ENCODE results near the gene PCDHGA5. TPM values are rescaled to one million over a fixed set of nuclear protein-coding genes. Genes with fewer than 3 reads are reported as not detected.
"Not testable (repeated sequence)": the region's sequence is repeated elsewhere in the genome, so short reads cannot be mapped to it uniquely, and the experiment has no call there.

The PCDHGA5 gene
- total and polyA plus RNA-seq, 2 of the 8 experiments (the other 6 are each of a cell fraction or from before 2014, with no cell fraction given) = 1.1 to 1.3 TPM

DNA sequence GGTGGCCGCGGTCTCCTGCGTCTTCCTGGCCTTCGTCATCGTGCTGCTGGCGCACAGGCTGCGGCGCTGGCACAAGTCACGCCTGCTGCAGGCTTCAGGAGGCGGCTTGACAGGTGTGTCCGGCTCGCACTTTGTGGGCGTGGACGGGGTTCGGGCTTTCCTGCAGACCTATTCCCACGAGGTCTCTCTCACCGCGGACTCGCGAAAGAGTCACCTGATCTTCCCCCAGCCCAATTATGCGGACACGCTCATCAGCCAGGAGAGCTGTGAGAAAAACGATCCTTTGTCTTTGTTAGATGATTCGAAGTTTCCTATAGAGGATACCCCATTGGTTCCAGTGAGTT lies 51.3 kb downstream of the PCDHGA5 start:
- H3K56ac ChIP-seq (replicated peaks; ENCODE audit: insufficient read length, low read depth, low read length); H3K36me3 ChIP-seq (ENCODE audit: control insufficient read depth in 2 of 4, insufficient read depth in 4 of 4, low read length in 3 of 4); H2AFZ ChIP-seq (ENCODE audit: low read length); H2BK5ac ChIP-seq (ENCODE audit: low read depth, low read length); H3K14ac ChIP-seq (ENCODE audit: insufficient read length); H3K27ac ChIP-seq (ENCODE audit: low read depth, low read length); H3K79me1 ChIP-seq (ENCODE audit: low read depth, low read length); H2BK15ac ChIP-seq (ENCODE audit: low read length); H3K4ac ChIP-seq (replicated peaks; ENCODE audit: insufficient read length, low read depth, low read length); H2BK120ac ChIP-seq (replicated peaks; ENCODE audit: low read depth, low read length); H4K20me1 ChIP-seq (replicated peaks in 1 of 2; ENCODE audit: control insufficient read depth in 1 of 2, insufficient read depth in 2 of 2, low read length in 2 of 2); H3K4me2 ChIP-seq (ENCODE audit: insufficient read depth in 1 of 2, low read depth in 2 of 2, low read length in 2 of 2); H2AK5ac ChIP-seq (ENCODE audit: low read depth, low read length); FAIRE-seq; H3K4me1 ChIP-seq (replicated peaks in 1 of 4; ENCODE audit: control insufficient read depth in 3 of 4, insufficient read depth in 4 of 4, low read length in 3 of 4); H3K18ac ChIP-seq (ENCODE audit: extremely low read depth, low read length); H4K8ac ChIP-seq (ENCODE audit: extremely low read depth, insufficient read depth, low read length); H3K4me3 ChIP-seq (ENCODE audit: extremely low read depth in 1 of 4, insufficient read depth in 2 of 4, low read depth in 3 of 4, low read length in 4 of 4); H3K9ac ChIP-seq (replicated peaks in 1 of 4; ENCODE audit: extremely low read depth in 1 of 4, low read depth in 3 of 4, low read length in 3 of 4); POLR2A ChIA-PET (ENCODE audit: partially characterized antibody); H3K79me2 ChIP-seq (ENCODE audit: control insufficient read depth in 1 of 2, insufficient read depth in 2 of 2, low read length in 2 of 2); H3K23ac ChIP-seq (ENCODE audit: insufficient read length); H2BK12ac ChIP-seq (ENCODE audit: low read depth, low read length); H3K23me2 ChIP-seq (ENCODE audit: low read depth, low read length); H2BK20ac ChIP-seq (ENCODE audit: low read length); H4K91ac ChIP-seq (replicated peaks; ENCODE audit: insufficient read length, low read length); H4K5ac ChIP-seq (ENCODE audit: insufficient read length, low read depth, low read length): not testable (repeated sequence)
- Histone ChIP-seq H3K27me3 (replicated peaks in 1 of 4; ENCODE audit: control insufficient read depth in 3 of 4, extremely low read depth in 1 of 4, insufficient read depth in 3 of 4, low read length in 3 of 4) (peaks cover 0 to 12% (median 6%) of the 10 kb centered on the region in 4 experiments; a peak in 4 of 7 replicates), H3K9me3 (ENCODE audit: insufficient read depth in 2 of 2, low read depth in 1 of 2, low read length in 1 of 2) (peaks cover 10 to 17% of the 10 kb centered on the region in 2 experiments)
- 91% methylated on average over 24 of the region's 24 CpGs; no CpG with 5 or more reads in 1 of the 2 experiments for WGBS, 2 experiments (ENCODE audit: extremely low coverage in 1 of 2, insufficient coverage in 1 of 2, insufficient read length in 1 of 2, insufficient replicate concordance in 2 of 2, low coverage in 1 of 2, low lambda C conversion rate in 2 of 2, missing lambda C conversion rate in 1 of 2)
- CTCF ChIA-PET (ENCODE audit: partially characterized antibody) = interaction anchor here (0.7 to 23.3 kb wide), 7 partner anchors 27 to 228 kb away, joined by 3 to 1236 read pairs (median 8); partner anchors contain the start of genes PCDHB9, PCDHGB1, PCDHGB2 and PCDHGB4
- peak in 1 of 2 experiments; percentile 45 for DNase-seq (ENCODE audit: low read depth in 1 of 2, low spot score in 2 of 2)

Other genes with a start within 250 kb of the PCDHGA5 start
Only the 30 nearest of the 36 such genes appear.
- gene PCDHB9, start 177.0 kb upstream of the PCDHGA5 start, total RNA-seq (2021; fragmentation: NEBNext Ultra II Directional; extraction: Animal tissue kit (Norgen Biotek cat#: 25700)) = 1.6 and 3.8 TPM in 2 replicates
- gene PCDHB9, start 177.0 kb upstream of the PCDHGA5 start, polyA plus RNA-seq (2011; rRNA removed) = 0.68 and 0.88 TPM in 2 replicates
- 1.8 and 1.9 TPM in 2 replicates for gene PCDHB10, start 171.8 kb upstream of the PCDHGA5 start, total RNA-seq (2021; fragmentation: NEBNext Ultra II Directional; extraction: Animal tissue kit (Norgen Biotek cat#: 25700))
- gene PCDHB10, start 171.8 kb upstream of the PCDHGA5 start, polyA plus RNA-seq (2011; rRNA removed) = 1.3 and 1.5 TPM in 2 replicates
- gene PCDHB11, start 164.5 kb upstream of the PCDHGA5 start, total RNA-seq (2021; fragmentation: NEBNext Ultra II Directional; extraction: Animal tissue kit (Norgen Biotek cat#: 25700)) = 0.86 and 1.4 TPM in 2 replicates
- gene PCDHB11, start 164.5 kb upstream of the PCDHGA5 start, polyA plus RNA-seq (2011; rRNA removed) = 0.50 and 0.63 TPM in 2 replicates
- 2.0 and 3.0 TPM in 2 replicates for gene PCDHB12, start 155.4 kb upstream of the PCDHGA5 start, total RNA-seq (2021; fragmentation: NEBNext Ultra II Directional; extraction: Animal tissue kit (Norgen Biotek cat#: 25700))
- 1.1 and 1.9 TPM in 2 replicates for gene PCDHB12, start 155.4 kb upstream of the PCDHGA5 start, polyA plus RNA-seq (2011; rRNA removed)
- 1.1 and 1.4 TPM in 2 replicates for gene PCDHB13, start 150.2 kb upstream of the PCDHGA5 start, total RNA-seq (2021; fragmentation: NEBNext Ultra II Directional; extraction: Animal tissue kit (Norgen Biotek cat#: 25700))
- 1.1 and 1.5 TPM in 2 replicates for gene PCDHB13, start 150.2 kb upstream of the PCDHGA5 start, polyA plus RNA-seq (2011; rRNA removed)
- gene PCDHB14, start 140.8 kb upstream of the PCDHGA5 start, total RNA-seq (2021; fragmentation: NEBNext Ultra II Directional; extraction: Animal tissue kit (Norgen Biotek cat#: 25700)) = 2.7 and 2.9 TPM in 2 replicates
- 2.5 and 2.7 TPM in 2 replicates for gene PCDHB14, start 140.8 kb upstream of the PCDHGA5 start, polyA plus RNA-seq (2011; rRNA removed)
- 3.9 and 4.0 TPM in 2 replicates for gene PCDHB15, start 118.8 kb upstream of the PCDHGA5 start, total RNA-seq (2021; fragmentation: NEBNext Ultra II Directional; extraction: Animal tissue kit (Norgen Biotek cat#: 25700))
- 2.8 and 4.9 TPM in 2 replicates for gene PCDHB15, start 118.8 kb upstream of the PCDHGA5 start, polyA plus RNA-seq (2011; rRNA removed)
- gene SLC25A2, start 60.1 kb upstream of the PCDHGA5 start, total RNA-seq (2021; fragmentation: NEBNext Ultra II Directional; extraction: Animal tissue kit (Norgen Biotek cat#: 25700)) = not detected in 2 replicates
- gene SLC25A2, start 60.1 kb upstream of the PCDHGA5 start, polyA plus RNA-seq (2011; rRNA removed) = 0.05 TPM in 1 of 2 replicates, not detected in the other
- gene TAF7, start 43.4 kb upstream of the PCDHGA5 start, total RNA-seq (2021; fragmentation: NEBNext Ultra II Directional; extraction: Animal tissue kit (Norgen Biotek cat#: 25700)) = 99.4 and 101 TPM in 2 replicates
- 23.6 and 29.8 TPM in 2 replicates for gene TAF7, start 43.4 kb upstream of the PCDHGA5 start, polyA plus RNA-seq (2011; rRNA removed)
- gene PCDHGA1, start 33.6 kb upstream of the PCDHGA5 start, total RNA-seq (2021; fragmentation: NEBNext Ultra II Directional; extraction: Animal tissue kit (Norgen Biotek cat#: 25700)) = 0.84 and 0.89 TPM in 2 replicates
- 0.57 and 1.1 TPM in 2 replicates for gene PCDHGA1, start 33.6 kb upstream of the PCDHGA5 start, polyA plus RNA-seq (2011; rRNA removed)
- 0.31 and 0.32 TPM in 2 replicates for gene PCDHGA2, start 25.4 kb upstream of the PCDHGA5 start, total RNA-seq (2021; fragmentation: NEBNext Ultra II Directional; extraction: Animal tissue kit (Norgen Biotek cat#: 25700))
- 0.39 and 0.61 TPM in 2 replicates for gene PCDHGA2, start 25.4 kb upstream of the PCDHGA5 start, polyA plus RNA-seq (2011; rRNA removed)
- 0.25 and 0.39 TPM in 2 replicates for gene PCDHGA3, start 20.3 kb upstream of the PCDHGA5 start, total RNA-seq (2021; fragmentation: NEBNext Ultra II Directional; extraction: Animal tissue kit (Norgen Biotek cat#: 25700))
- 0.15 and 0.30 TPM in 2 replicates for gene PCDHGA3, start 20.3 kb upstream of the PCDHGA5 start, polyA plus RNA-seq (2011; rRNA removed)
- gene PCDHGB1, start 14.1 kb upstream of the PCDHGA5 start, total RNA-seq (2021; fragmentation: NEBNext Ultra II Directional; extraction: Animal tissue kit (Norgen Biotek cat#: 25700)) = 2.8 and 3.9 TPM in 2 replicates
- gene PCDHGB1, start 14.1 kb upstream of the PCDHGA5 start, polyA plus RNA-seq (2011; rRNA removed) = 1.3 and 2.0 TPM in 2 replicates
- gene PCDHGA4, start 9.1 kb upstream of the PCDHGA5 start, total RNA-seq (2021; fragmentation: NEBNext Ultra II Directional; extraction: Animal tissue kit (Norgen Biotek cat#: 25700)) = 1.9 and 2.5 TPM in 2 replicates
- gene PCDHGA4, start 9.1 kb upstream of the PCDHGA5 start, polyA plus RNA-seq (2011; rRNA removed) = 1.4 and 1.7 TPM in 2 replicates
- gene PCDHGB2, start 4.2 kb upstream of the PCDHGA5 start, total RNA-seq (2021; fragmentation: NEBNext Ultra II Directional; extraction: Animal tissue kit (Norgen Biotek cat#: 25700)) = 2.8 and 2.9 TPM in 2 replicates
- 1.9 TPM in 2 replicates for gene PCDHGB2, start 4.2 kb upstream of the PCDHGA5 start, polyA plus RNA-seq (2011; rRNA removed)
- gene PCDHGB3, start 6.1 kb downstream of the PCDHGA5 start, total RNA-seq (2021; fragmentation: NEBNext Ultra II Directional; extraction: Animal tissue kit (Norgen Biotek cat#: 25700)) = 1.3 and 1.6 TPM in 2 replicates
- gene PCDHGB3, start 6.1 kb downstream of the PCDHGA5 start, polyA plus RNA-seq (2011; rRNA removed) = 1.9 and 2.0 TPM in 2 replicates
- 1.3 and 1.4 TPM in 2 replicates for gene PCDHGA6, start 9.7 kb downstream of the PCDHGA5 start, total RNA-seq (2021; fragmentation: NEBNext Ultra II Directional; extraction: Animal tissue kit (Norgen Biotek cat#: 25700))
- gene PCDHGA6, start 9.7 kb downstream of the PCDHGA5 start, polyA plus RNA-seq (2011; rRNA removed) = 2.0 TPM in 2 replicates
- 0.73 and 1.1 TPM in 2 replicates for gene PCDHGA7, start 18.6 kb downstream of the PCDHGA5 start, total RNA-seq (2021; fragmentation: NEBNext Ultra II Directional; extraction: Animal tissue kit (Norgen Biotek cat#: 25700))
- gene PCDHGA7, start 18.6 kb downstream of the PCDHGA5 start, polyA plus RNA-seq (2011; rRNA removed) = 0.39 and 0.55 TPM in 2 replicates
- 7.8 and 9.1 TPM in 2 replicates for gene PCDHGB4, start 23.5 kb downstream of the PCDHGA5 start, total RNA-seq (2021; fragmentation: NEBNext Ultra II Directional; extraction: Animal tissue kit (Norgen Biotek cat#: 25700))
- gene PCDHGB4, start 23.5 kb downstream of the PCDHGA5 start, polyA plus RNA-seq (2011; rRNA removed) = 8.0 and 9.7 TPM in 2 replicates
- gene PCDHGA8, start 28.5 kb downstream of the PCDHGA5 start, total RNA-seq (2021; fragmentation: NEBNext Ultra II Directional; extraction: Animal tissue kit (Norgen Biotek cat#: 25700)) = 1.4 and 1.7 TPM in 2 replicates
- gene PCDHGA8, start 28.5 kb downstream of the PCDHGA5 start, polyA plus RNA-seq (2011; rRNA removed) = 0.79 and 1.2 TPM in 2 replicates
- 1.9 and 2.6 TPM in 2 replicates for gene PCDHGB5, start 33.8 kb downstream of the PCDHGA5 start, total RNA-seq (2021; fragmentation: NEBNext Ultra II Directional; extraction: Animal tissue kit (Norgen Biotek cat#: 25700))
- gene PCDHGB5, start 33.8 kb downstream of the PCDHGA5 start, polyA plus RNA-seq (2011; rRNA removed) = 1.1 and 1.7 TPM in 2 replicates
- gene PCDHGA9, start 38.6 kb downstream of the PCDHGA5 start, total RNA-seq (2021; fragmentation: NEBNext Ultra II Directional; extraction: Animal tissue kit (Norgen Biotek cat#: 25700)) = 1.1 and 1.2 TPM in 2 replicates
- 0.61 and 0.79 TPM in 2 replicates for gene PCDHGA9, start 38.6 kb downstream of the PCDHGA5 start, polyA plus RNA-seq (2011; rRNA removed)
- gene PCDHGB6, start 43.9 kb downstream of the PCDHGA5 start, total RNA-seq (2021; fragmentation: NEBNext Ultra II Directional; extraction: Animal tissue kit (Norgen Biotek cat#: 25700)) = 3.4 and 4.1 TPM in 2 replicates
- 4.1 and 4.3 TPM in 2 replicates for gene PCDHGB6, start 43.9 kb downstream of the PCDHGA5 start, polyA plus RNA-seq (2011; rRNA removed)
- gene PCDHGA10, start 48.8 kb downstream of the PCDHGA5 start, total RNA-seq (2021; fragmentation: NEBNext Ultra II Directional; extraction: Animal tissue kit (Norgen Biotek cat#: 25700)) = 2.1 and 2.2 TPM in 2 replicates
- gene PCDHGA10, start 48.8 kb downstream of the PCDHGA5 start, polyA plus RNA-seq (2011; rRNA removed) = 6.4 and 7.1 TPM in 2 replicates
- 8.7 and 9.5 TPM in 2 replicates for gene PCDHGB7, start 53.5 kb downstream of the PCDHGA5 start, total RNA-seq (2021; fragmentation: NEBNext Ultra II Directional; extraction: Animal tissue kit (Norgen Biotek cat#: 25700))
- gene PCDHGB7, start 53.5 kb downstream of the PCDHGA5 start, polyA plus RNA-seq (2011; rRNA removed) = 4.1 and 5.5 TPM in 2 replicates
- 8.2 and 8.3 TPM in 2 replicates for gene PCDHGA11, start 56.9 kb downstream of the PCDHGA5 start, total RNA-seq (2021; fragmentation: NEBNext Ultra II Directional; extraction: Animal tissue kit (Norgen Biotek cat#: 25700))
- gene PCDHGA11, start 56.9 kb downstream of the PCDHGA5 start, polyA plus RNA-seq (2011; rRNA removed) = 2.2 and 2.7 TPM in 2 replicates
- gene PCDHGA12, start 66.3 kb downstream of the PCDHGA5 start, total RNA-seq (2021; fragmentation: NEBNext Ultra II Directional; extraction: Animal tissue kit (Norgen Biotek cat#: 25700)) = 1.0 and 1.3 TPM in 2 replicates
- gene PCDHGA12, start 66.3 kb downstream of the PCDHGA5 start, polyA plus RNA-seq (2011; rRNA removed) = 0.88 and 1.2 TPM in 2 replicates
- gene PCDHGC3, start 111.8 kb downstream of the PCDHGA5 start, total RNA-seq (2021; fragmentation: NEBNext Ultra II Directional; extraction: Animal tissue kit (Norgen Biotek cat#: 25700)) = 18.6 and 19.6 TPM in 2 replicates
- 4.7 and 11.3 TPM in 2 replicates for gene PCDHGC3, start 111.8 kb downstream of the PCDHGA5 start, polyA plus RNA-seq (2011; rRNA removed)
- 2.4 and 2.6 TPM in 2 replicates for gene PCDHGC4, start 120.9 kb downstream of the PCDHGA5 start, total RNA-seq (2021; fragmentation: NEBNext Ultra II Directional; extraction: Animal tissue kit (Norgen Biotek cat#: 25700))
- 2.1 and 2.8 TPM in 2 replicates for gene PCDHGC4, start 120.9 kb downstream of the PCDHGA5 start, polyA plus RNA-seq (2011; rRNA removed)
- 0.78 and 1.1 TPM in 2 replicates for gene PCDHGC5, start 124.9 kb downstream of the PCDHGA5 start, total RNA-seq (2021; fragmentation: NEBNext Ultra II Directional; extraction: Animal tissue kit (Norgen Biotek cat#: 25700))
- 0.41 and 0.66 TPM in 2 replicates for gene PCDHGC5, start 124.9 kb downstream of the PCDHGA5 start, polyA plus RNA-seq (2011; rRNA removed)

Measured in H1 (cell line).